ENCODE measurements around the gene VPS8.

The VPS8 gene

DNA sequence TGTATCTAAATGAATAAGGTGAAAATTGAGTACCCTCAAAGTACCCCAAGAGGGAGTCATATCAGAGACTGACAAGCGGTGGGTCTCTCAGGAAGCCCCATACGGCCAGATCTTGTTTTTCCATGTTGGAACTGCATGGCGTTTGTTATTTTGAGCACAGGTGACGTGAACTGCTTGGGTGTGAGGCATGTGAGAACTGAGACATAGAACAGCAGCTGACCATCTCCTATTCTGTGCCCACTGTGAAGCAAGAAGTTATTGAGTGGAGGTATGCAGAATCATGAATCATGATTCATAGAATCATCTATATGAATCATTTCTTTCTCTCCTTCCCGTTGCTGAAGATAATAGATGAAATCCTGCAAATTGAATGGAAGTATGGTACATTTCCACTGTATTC lies 4.6 kb downstream of the VPS8 start:
- TF ChIP-seq, protein P1, sequence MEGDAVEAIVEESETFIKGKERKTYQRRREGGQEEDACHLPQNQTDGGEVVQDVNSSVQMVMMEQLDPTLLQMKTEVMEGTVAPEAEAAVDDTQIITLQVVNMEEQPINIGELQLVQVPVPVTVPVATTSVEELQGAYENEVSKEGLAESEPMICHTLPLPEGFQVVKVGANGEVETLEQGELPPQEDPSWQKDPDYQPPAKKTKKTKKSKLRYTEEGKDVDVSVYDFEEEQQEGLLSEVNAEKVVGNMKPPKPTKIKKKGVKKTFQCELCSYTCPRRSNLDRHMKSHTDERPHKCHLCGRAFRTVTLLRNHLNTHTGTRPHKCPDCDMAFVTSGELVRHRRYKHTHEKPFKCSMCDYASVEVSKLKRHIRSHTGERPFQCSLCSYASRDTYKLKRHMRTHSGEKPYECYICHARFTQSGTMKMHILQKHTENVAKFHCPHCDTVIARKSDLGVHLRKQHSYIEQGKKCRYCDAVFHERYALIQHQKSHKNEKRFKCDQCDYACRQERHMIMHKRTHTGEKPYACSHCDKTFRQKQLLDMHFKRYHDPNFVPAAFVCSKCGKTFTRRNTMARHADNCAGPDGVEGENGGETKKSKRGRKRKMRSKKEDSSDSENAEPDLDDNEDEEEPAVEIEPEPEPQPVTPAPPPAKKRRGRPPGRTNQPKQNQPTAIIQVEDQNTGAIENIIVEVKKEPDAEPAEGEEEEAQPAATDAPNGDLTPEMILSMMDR (IDR thresholded peaks at IDR 0.05; ENCODE audit: insufficient read depth, low read length): no peak
- TF ChIP-seq, protein P2, sequence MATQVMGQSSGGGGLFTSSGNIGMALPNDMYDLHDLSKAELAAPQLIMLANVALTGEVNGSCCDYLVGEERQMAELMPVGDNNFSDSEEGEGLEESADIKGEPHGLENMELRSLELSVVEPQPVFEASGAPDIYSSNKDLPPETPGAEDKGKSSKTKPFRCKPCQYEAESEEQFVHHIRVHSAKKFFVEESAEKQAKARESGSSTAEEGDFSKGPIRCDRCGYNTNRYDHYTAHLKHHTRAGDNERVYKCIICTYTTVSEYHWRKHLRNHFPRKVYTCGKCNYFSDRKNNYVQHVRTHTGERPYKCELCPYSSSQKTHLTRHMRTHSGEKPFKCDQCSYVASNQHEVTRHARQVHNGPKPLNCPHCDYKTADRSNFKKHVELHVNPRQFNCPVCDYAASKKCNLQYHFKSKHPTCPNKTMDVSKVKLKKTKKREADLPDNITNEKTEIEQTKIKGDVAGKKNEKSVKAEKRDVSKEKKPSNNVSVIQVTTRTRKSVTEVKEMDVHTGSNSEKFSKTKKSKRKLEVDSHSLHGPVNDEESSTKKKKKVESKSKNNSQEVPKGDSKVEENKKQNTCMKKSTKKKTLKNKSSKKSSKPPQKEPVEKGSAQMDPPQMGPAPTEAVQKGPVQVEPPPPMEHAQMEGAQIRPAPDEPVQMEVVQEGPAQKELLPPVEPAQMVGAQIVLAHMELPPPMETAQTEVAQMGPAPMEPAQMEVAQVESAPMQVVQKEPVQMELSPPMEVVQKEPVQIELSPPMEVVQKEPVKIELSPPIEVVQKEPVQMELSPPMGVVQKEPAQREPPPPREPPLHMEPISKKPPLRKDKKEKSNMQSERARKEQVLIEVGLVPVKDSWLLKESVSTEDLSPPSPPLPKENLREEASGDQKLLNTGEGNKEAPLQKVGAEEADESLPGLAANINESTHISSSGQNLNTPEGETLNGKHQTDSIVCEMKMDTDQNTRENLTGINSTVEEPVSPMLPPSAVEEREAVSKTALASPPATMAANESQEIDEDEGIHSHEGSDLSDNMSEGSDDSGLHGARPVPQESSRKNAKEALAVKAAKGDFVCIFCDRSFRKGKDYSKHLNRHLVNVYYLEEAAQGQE (IDR thresholded peaks at IDR 0.05; ENCODE audit: insufficient replicate concordance, low read depth): no peak
- TF ChIP-seq GABPA (IDR thresholded peaks at IDR 0.05; ENCODE audit: low read depth): no peak
- no peak for TF ChIP-seq SPI1 (IDR thresholded peaks at IDR 0.05; ENCODE audit: borderline replicate concordance, low read depth)
- TF ChIP-seq POLR2AphosphoS5 (IDR thresholded peaks at IDR 0.05; ENCODE audit: low read depth): no peak

DNA sequence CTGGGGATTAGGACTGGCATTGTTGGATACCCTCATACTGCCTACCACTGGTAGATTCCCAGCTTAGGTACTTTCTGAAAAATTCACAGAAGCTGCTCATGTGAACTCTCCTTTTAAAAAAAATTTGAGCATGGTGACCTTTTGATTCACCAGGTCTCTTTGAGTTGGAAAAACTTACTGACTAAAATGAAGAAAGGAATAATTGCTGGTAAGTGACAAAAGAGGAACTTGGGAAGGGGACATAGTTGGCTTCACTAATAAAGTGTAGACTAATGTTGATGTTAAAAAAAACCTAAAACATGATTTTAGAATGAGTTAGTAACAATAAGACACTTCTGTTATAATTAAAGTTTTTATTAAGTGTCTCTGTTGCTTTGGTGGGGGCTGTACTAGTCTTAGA lies 8.6 kb downstream of the VPS8 start:
- Histone ChIP-seq H3K27me3 (ENCODE audit: insufficient read depth, poor library complexity, severe bottlenecking) (no peaks in the 10 kb centered on the region), H3K27ac (replicated peaks) (no peak overlapping the region), H3K4me3 (replicated peaks; ENCODE audit: insufficient read depth, low read length) (no peak overlapping the region)
- peak; percentile 30; the same call in 1 of the 2 replicates for TF ChIP-seq SPI1 (IDR thresholded peaks at IDR 0.05; ENCODE audit: borderline replicate concordance, low read depth)
- no peak for TF ChIP-seq GABPA (IDR thresholded peaks at IDR 0.05; ENCODE audit: low read depth)
- DNase-seq (ENCODE audit: low read depth in 1 of 2, low spot score in 1 of 2): no peak

More for the DNA sequence above, 4.6 kb downstream of the VPS8 start:
- no peak overlapping the region for H3K27ac ChIP-seq (replicated peaks)
- no peak overlapping the region for H3K4me3 ChIP-seq (replicated peaks; ENCODE audit: insufficient read depth, low read length)
- no peak for DNase-seq (ENCODE audit: low read depth in 1 of 2, low spot score in 1 of 2)
- no peaks in the 10 kb centered on the region for H3K27me3 ChIP-seq (ENCODE audit: insufficient read depth, poor library complexity, severe bottlenecking)

DNA sequence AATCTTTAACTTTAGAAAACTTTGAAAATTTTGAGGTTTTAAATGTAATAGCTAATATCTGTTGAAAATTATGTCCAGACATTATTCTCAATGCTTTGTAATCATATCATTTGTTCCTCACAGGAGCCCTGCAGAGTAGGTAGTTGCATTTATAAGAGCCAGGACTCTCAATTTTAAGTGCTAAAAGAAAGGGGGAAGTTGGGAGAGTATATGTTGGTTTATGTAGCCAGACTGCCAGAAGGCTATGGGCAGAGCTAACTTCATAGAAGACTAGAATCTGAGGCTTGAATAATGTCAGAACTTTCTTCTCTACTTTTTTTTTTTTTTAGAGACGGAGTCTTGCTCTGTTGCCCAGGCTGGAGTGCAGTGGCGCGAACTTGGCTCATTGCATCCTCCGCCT lies 9.1 kb downstream of the VPS8 start:
- TF ChIP-seq POLR2AphosphoS5 (IDR thresholded peaks at IDR 0.05; ENCODE audit: low read depth): no peak
- no peak for TF ChIP-seq GABPA (IDR thresholded peaks at IDR 0.05; ENCODE audit: low read depth)
- TF ChIP-seq, protein P1 (IDR thresholded peaks at IDR 0.05; ENCODE audit: insufficient read depth, low read length): no peak
- no peak for TF ChIP-seq SPI1 (IDR thresholded peaks at IDR 0.05; ENCODE audit: borderline replicate concordance, low read depth)
- TF ChIP-seq, protein P2 (IDR thresholded peaks at IDR 0.05; ENCODE audit: insufficient replicate concordance, low read depth): no peak
- H3K27ac ChIP-seq (replicated peaks): no peak overlapping the region
- H3K4me3 ChIP-seq (replicated peaks; ENCODE audit: insufficient read depth, low read length): no peak overlapping the region
- no peak for DNase-seq (ENCODE audit: low read depth in 1 of 2, low spot score in 1 of 2)
- no peaks in the 10 kb centered on the region for H3K27me3 ChIP-seq (ENCODE audit: insufficient read depth, poor library complexity, severe bottlenecking)

DNA sequence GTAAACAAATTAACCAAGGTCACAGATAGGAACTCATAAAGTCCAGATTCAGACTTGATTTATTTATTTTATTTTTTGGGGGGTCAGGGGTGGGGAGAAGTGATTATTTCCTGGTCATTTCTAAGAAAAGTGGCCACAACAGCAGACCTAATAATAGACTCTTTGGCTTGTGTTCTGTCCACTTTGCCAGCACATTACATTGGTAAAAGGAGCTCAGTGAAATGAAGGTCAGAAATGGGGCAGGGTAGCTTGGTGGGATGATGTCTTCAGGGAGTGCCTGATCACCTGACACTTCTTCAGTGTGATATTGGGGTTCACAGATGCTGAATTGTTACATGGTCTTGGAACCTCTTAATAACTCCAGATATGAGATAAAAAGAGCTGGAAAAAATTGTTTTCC lies 10.1 kb downstream of the VPS8 start:
- H3K27me3 ChIP-seq (ENCODE audit: insufficient read depth, poor library complexity, severe bottlenecking): no peaks in the 10 kb centered on the region
- DNase-seq (ENCODE audit: low read depth in 1 of 2, low spot score in 1 of 2): no peak

More for the DNA sequence above, 10.1 kb downstream of the VPS8 start:
- Histone ChIP-seq H3K27ac (replicated peaks) (no peak overlapping the region), H3K4me3 (replicated peaks; ENCODE audit: insufficient read depth, low read length) (no peak overlapping the region)
- TF ChIP-seq POLR2AphosphoS5 (IDR thresholded peaks at IDR 0.05; ENCODE audit: low read depth) (no peak), GABPA (IDR thresholded peaks at IDR 0.05; ENCODE audit: low read depth) (no peak), SPI1 (IDR thresholded peaks at IDR 0.05; ENCODE audit: borderline replicate concordance, low read depth) (no peak)
- TF ChIP-seq, protein P1 (IDR thresholded peaks at IDR 0.05; ENCODE audit: insufficient read depth, low read length): no peak
- TF ChIP-seq, protein P2 (IDR thresholded peaks at IDR 0.05; ENCODE audit: insufficient replicate concordance, low read depth): no peak
